ENCODE data around the gene NOC2L. TPM values are rescaled to one million over a fixed set of nuclear protein-coding genes. Genes with fewer than 3 reads are reported as not detected.

The NOC2L gene
- total RNA-seq, 2 experiments from 2014 or later: 77.9 to 99.0 TPM

GRCh38 chr1:981955-982558 is 23.0 kb upstream of the NOC2L start, which contains the start of gene PERM1:
TSS of gene PERM1 (minus strand) at chr1:982093. CDS start at chr1:981029, 1,064 bp downstream.
- BruUV-seq (replicated peaks): no TSS peak
- Histone ChIP-seq H3K4me2 (ENCODE audit: low read length) (no peak within 1 kb of the TSS), H3K27ac (ENCODE audit: low read depth, low read length, poor library complexity, severe bottlenecking) (no peak within 1 kb of the TSS), H3K4me1 (ENCODE audit: insufficient read depth, low read length, poor library complexity, severe bottlenecking) (no peaks in the 10 kb centered on the region), H4K20me1 (ENCODE audit: insufficient read depth, low read length) (no peaks in the 10 kb centered on the region), H3K9me2 (ENCODE audit: insufficient read depth, low read length) (no peaks in the 10 kb centered on the region), H3K79me2 (ENCODE audit: insufficient read depth, low read depth, low read length) (no peaks in the 10 kb centered on the region), H3K9me3 (ENCODE audit: low read length) (no peaks in the 10 kb centered on the region), H3K4me3 (ENCODE audit: low read depth, low read length, poor library complexity, severe bottlenecking) (no peak within 1 kb of the TSS), H3K36me3 (ENCODE audit: insufficient read depth, low read length) (no peaks in the 10 kb centered on the region), H2AFZ (ENCODE audit: low read length) (no peak within 1 kb of the TSS)
- POLR2A ChIA-PET: no interaction called here
- intact Hi-C loops (cut with micrococcal nuclease; ENCODE audit: unreplicated experiment): loop anchor here (10.0 kb wide), 1 partner anchor 53 kb away; no protein-coding TSS in a partner anchor
- TF ChIP-seq CTCF (conservative IDR thresholded peaks at IDR 0.05; ENCODE audit: low read length): no peak
- no peak for TF ChIP-seq EZH2phosphoT487 (IDR thresholded peaks at IDR 0.05; ENCODE audit: borderline replicate concordance, low read depth, low read length)
- CTCF ChIA-PET (ENCODE audit: unreplicated experiment): no interaction called here
- DNase-seq (ENCODE audit: low spot score): no peak

- Histone ChIP-seq H4K20me1 (ENCODE audit: insufficient read depth, low read length) (no peaks in the 10 kb centered on the region), H3K4me2 (ENCODE audit: low read length) (no peak overlapping the region), H3K36me3 (ENCODE audit: insufficient read depth, low read length) (no peaks in the 10 kb centered on the region), H3K4me1 (ENCODE audit: insufficient read depth, low read length, poor library complexity, severe bottlenecking) (no peaks in the 10 kb centered on the region), H2AFZ (ENCODE audit: low read length) (no peak overlapping the region), H3K9me2 (ENCODE audit: insufficient read depth, low read length) (no peaks in the 10 kb centered on the region), H3K79me2 (ENCODE audit: insufficient read depth, low read depth, low read length) (no peaks in the 10 kb centered on the region), H3K27ac (ENCODE audit: low read depth, low read length, poor library complexity, severe bottlenecking) (no peak overlapping the region), H3K4me3 (ENCODE audit: low read depth, low read length, poor library complexity, severe bottlenecking) (no peak overlapping the region), H3K9me3 (ENCODE audit: low read length) (no peaks in the 10 kb centered on the region)
- ChIA-PET CTCF (ENCODE audit: unreplicated experiment) (no interaction called here), POLR2A (no interaction called here)
- BruUV-seq (replicated peaks): no TSS peak
- DNase-seq (ENCODE audit: low spot score): no peak
- intact Hi-C loops (cut with micrococcal nuclease; ENCODE audit: unreplicated experiment): loop anchor here (10.0 kb wide), 1 partner anchor 53 kb away; no protein-coding TSS in a partner anchor
- TF ChIP-seq EZH2phosphoT487 (IDR thresholded peaks at IDR 0.05; ENCODE audit: borderline replicate concordance, low read depth, low read length) (no peak), CTCF (conservative IDR thresholded peaks at IDR 0.05; ENCODE audit: low read length) (no peak)
Observed at GRCh38 chr1:981491-981954, 22.5 kb upstream of the NOC2L start.

All from OCI-LY7 (cell line).